Inflammatory macrophage treated with lipopolysaccharide for 1 hour (primary cell): ENCODE results near the gene THBS1.

Experiments used
- DNase-seq, 2 donors: peaks; one replicate each; pipeline ENCODE4 v3.0.0-alpha.2; 2020 to 2022

The THBS1 gene

GRCh38 chr15:39641191-39641889, 60.5 kb downstream of the THBS1 start:
- DNase-seq, result no peak

- DNase-seq, result no peak
Observed at GRCh38 chr15:39642011-39642640, 61.2 kb downstream of the THBS1 start.

DNA sequence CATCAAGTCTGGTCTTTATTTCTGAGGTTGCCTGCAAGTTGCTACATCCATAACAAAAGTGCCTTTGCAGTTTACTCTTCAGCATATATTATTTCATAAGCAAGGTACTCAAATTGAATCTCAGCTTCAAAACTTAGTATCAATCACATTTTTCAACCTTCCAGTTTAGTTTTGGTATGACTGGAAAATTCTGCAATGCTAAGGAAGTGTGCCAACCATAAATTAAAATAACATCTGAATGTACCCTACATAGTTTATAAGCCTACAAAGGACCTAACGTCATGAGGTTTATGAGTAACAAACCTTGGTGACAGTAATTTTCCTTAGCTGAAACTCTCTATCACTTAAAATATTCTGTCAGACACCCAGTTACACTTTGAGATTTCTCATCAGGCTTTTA, 62.8 kb downstream of the THBS1 start:
- no peak for DNase-seq

DNA sequence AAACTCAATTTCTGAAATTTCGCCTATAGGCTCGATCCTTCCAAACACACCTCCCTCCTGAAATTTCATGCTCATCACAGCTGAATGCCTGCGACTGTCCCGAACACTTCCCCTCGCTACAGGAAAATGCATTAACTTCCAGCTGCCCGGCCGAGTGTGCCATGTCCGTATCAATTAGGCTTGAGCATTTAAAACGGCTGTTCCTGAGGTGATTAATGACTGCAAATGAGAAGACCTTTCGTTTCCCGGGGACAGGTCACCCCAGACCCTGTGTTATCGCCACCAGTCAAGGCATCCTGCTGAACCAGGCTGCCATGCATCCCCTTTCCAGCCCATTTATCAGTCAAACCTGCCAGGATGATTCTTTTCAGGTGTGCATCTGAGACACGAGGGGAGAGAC, 63.3 kb downstream of the THBS1 start:
- no peak for DNase-seq

GRCh38 chr15:39645138-39645975, 64.5 kb downstream of the THBS1 start:
- DNase-seq, result no peak

- DNase-seq, result no peak
Observed at GRCh38 chr15:39645976-39646257, 65.0 kb downstream of the THBS1 start.

- DNase-seq, result no peak
Observed at GRCh38 chr15:39646425-39646824, 65.5 kb downstream of the THBS1 start.
